GM18861 (cell line): ENCODE results near the gene CAMTA1.
"Not testable (repeated sequence)": the region's sequence is repeated elsewhere in the genome, so short reads cannot be mapped to it uniquely, and the experiment has no call there.

Experiments
- ATAC-seq: cut with Tn5 transposase; IDR thresholded peaks from one replicate; pipeline ENCODE4 v1.9.1; 2021; ENCODE audit not compliant: unreplicated experiment

Gene CAMTA1

GRCh38 chr1:7760245-7760644 is 975.0 kb downstream of the CAMTA1 start:
- ATAC-seq, result no peak

- no peak for ATAC-seq
These were observed 975.8 kb downstream of the CAMTA1 start for GRCh38 chr1:7761103-7761502.

DNA sequence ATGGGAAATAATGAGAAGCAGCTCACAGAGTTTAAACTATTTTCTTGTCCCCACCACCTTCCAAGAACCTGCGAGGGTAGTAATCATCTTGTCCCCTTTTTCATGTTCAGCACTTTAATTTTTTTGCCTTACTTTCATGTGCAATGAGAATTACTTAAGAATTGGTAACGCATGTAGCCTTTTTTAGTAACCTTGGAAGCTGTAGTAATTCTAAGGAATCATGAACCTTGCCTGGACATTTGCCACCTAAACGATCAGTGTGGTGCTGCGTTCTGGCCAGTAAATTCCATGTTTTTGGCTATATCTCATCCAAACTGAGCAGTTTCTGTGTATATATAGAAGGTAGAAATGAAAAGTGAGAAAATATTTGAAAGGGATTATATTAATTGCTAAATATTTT is 981.9 kb downstream of the CAMTA1 start:
- no peak for ATAC-seq

DNA sequence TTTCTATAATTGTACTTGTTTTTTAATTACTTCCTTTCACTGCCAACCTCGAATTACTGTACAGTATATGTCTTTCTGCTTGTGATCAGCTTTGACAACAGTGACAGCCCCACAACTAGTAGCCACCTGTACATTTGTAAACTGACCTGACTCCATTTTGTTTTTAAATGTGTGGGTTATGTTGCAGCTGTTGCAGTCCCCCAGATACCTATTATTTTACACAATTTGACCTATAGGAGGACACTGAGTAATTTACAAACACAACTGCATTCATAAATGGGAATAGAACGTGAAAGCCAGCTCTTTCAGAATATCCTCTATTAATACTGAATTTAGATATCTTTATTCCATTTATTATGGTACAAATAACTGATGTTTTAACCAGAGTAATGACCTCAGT is 983.3 kb downstream of the CAMTA1 start:
- ATAC-seq, result no peak

DNA sequence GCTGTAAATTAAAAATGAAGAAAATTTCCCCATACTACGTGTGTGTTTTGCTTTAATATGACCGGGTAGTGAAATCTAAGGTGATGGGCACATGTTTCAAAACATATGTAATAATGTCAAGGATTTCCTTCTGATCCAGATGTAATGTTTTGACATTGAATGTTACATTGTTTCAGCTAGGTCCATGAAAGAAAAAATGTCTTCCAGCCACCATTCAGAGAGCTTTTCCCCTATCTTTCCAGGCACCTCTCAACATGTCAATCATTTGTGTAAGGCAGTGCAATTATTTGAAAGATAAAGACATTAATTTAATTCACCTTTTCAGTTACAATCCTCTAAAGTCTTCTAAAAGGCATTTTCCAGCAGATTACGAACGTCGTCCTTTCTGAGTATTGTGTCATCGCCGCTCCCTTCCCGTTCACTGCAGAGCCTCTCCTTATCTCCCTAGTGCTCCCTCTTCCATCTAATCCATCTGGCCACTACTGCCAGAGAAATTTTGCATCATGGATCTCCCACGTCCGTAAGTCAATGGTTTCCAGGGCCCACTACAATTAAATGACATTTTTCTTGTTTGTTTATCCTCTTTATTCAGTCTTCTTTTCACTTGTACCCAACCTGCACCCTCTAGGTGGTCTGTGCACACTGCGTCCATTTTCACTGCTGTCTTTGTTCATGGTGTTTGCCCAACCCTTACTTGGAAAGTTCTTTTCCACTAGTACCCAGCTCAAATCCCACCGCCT is 984.6 kb downstream of the CAMTA1 start:
- ATAC-seq, result no peak

DNA sequence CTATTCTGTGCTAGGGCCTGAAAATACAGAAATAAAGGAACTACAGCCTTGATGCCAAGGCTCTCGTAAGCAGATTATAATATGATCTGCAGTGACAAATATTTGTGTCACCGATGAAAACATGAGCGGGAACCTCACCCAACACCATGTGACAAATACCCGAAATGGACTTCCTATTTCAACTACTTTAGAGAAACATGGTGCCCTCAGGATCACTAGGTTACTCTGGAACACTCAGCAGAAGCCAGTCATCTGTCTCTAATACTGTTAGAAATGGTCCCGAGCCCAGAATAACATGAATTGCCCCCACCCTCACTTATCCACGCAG is 985.4 kb downstream of the CAMTA1 start:
- no peak for ATAC-seq

- peak; percentile 55 for ATAC-seq
These were observed 986.0 kb downstream of the CAMTA1 start, which contains the start of gene VAMP3 for GRCh38 chr1:7770997-7771822. Gene VAMP3 (plus strand): TSS chr1:7771296. CDS start chr1:7771384, 88 bp downstream.

- no peak for ATAC-seq
These were observed 986.6 kb downstream of the CAMTA1 start for GRCh38 chr1:7771823-7772299.

GRCh38 chr1:7777591-7777990 is 992.3 kb downstream of the CAMTA1 start:
- no peak for ATAC-seq

GRCh38 chr1:7778133-7778628 is 992.9 kb downstream of the CAMTA1 start:
- ATAC-seq, result no peak

- no peak for ATAC-seq
These were observed 995.7 kb downstream of the CAMTA1 start for GRCh38 chr1:7780976-7781375.

DNA sequence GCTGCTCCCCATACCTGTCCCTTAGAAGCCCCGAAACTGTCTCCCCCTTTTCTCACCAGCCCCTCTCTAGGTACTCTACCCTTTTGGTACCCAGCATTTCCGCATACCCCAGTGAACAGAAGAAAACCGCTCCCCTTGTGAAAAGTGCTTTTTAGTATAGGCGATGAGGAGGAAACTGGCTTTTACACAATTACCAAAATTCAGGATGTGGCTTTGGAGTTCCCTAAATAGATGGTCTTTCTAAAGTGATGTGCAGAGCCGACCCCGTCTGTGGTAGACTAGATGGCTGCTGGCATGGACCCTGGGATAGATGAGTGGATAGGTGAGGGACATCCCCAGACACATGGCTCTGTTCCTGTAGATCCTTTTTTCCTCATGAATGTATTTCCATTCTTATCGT is 996.2 kb downstream of the CAMTA1 start:
- ATAC-seq, result no peak

DNA sequence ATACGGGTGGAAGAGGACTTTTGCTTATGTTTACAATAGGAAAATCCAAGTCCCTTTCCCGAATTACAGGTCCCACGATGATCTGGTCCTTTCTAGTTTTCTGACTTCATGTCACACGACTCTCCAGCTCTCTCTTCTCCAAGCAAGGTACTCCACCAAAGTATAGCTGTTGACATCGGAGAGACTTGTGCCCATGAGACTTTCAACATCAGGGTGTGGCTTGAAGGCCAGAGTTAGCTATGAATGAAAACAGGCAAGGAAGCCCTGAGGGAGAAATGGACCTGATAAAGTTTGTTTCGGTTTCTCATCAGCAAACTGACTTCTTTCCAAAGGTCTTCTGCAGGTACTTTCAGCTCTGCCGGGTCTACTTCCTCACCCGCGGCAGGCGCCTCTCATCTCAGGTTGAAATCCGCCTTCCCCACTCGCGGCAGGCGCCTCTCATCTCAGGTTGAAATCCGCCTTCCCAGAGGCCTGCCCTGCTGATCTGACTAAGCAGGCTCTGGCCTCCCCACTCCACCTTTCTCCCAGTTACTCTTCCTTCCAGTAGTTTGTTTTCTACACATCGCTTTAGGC is 996.8 kb downstream of the CAMTA1 start:
- ATAC-seq, result no peak

GRCh38 chr1:7783178-7783711 is 998.0 kb downstream of the CAMTA1 start:
- no peak for ATAC-seq

DNA sequence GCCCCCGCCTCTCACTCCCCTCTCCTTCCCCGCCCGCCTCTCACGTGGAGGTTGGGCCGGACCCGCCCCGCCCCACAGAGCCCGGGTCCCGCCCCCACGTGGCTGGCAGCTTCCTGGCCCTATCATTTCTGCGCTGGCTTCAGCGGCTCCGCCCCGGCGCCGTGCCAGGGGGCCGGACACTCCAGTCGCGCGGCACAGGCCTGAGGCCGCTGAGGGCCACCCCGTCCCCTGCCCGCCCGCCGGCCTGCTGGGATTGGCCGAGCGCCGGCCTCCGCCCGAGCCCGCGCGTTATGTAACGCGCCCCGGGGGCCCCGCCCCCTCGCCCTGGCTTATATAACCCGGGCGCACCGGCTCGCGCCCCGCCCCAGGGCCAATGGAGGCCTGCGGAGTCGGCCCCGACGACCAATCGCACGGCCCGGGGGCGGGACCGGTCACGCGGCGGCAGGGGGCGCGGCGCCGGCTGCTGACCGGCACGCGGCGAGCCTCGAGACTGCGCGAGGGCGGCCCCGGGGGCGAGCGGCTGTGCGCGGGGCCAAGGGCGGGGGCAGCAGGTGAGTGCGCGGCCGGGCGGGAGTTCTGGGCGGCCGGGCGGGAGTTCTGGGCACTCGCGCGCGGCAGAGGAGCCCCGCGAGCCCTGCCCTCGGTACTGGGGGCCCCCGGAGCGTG is 998.7 kb downstream of the CAMTA1 start, which contains the start of gene PER3:
PER3 (plus strand) TSS at position 466 of the 666 bp plus-strand sequence. CDS start 587 bp downstream, outside the sequence.
- peak; percentile 82 for ATAC-seq

DNA sequence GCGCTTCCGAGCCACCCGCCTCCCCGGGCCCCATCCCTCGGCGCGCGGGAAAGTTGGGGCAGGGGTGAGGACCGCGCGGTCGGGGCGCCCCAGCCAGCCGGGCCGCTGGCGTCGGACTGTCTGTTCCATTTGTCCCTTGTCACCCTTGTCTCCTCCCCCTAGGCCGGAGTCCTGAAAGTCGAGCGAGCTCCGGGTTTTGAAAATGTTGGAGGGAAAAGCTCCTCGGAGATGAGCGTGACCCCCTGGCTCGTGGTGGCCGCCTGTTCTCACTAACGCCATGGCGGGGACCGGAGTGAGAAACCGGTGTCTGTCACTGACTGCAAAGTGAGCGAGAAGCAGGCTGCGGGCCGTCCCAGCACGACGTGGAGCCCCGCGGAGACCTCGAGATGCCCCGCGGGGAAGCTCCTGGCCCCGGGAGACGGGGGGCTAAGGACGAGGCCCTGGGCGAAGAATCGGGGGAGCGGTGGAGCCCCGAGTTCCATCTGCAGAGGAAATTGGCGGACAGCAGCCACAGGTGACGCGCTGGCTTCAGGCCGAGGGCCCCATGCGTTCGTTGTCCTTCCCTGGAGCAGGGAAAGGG is 999.3 kb downstream of the CAMTA1 start:
- ATAC-seq, result no peak

DNA sequence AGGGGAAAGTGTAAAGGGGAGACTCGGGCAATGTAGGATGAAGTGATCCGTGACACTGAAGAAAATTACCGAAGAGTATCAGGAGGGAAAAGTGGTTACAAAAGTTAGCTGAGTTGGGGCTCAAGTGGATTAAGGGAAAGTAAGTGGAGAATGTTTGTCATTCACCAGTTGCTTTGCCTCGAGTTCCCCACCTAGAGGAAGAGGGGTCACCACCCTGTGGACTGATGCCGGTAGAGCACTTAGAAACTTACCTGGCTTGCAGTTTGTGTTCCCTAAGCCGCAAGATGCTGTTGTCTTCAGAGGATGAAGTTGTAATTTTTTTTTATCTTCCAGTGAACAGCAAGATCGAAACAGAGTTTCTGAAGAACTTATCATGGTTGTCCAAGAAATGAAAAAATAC is 999.9 kb downstream of the CAMTA1 start:
- ATAC-seq, result no peak

DNA sequence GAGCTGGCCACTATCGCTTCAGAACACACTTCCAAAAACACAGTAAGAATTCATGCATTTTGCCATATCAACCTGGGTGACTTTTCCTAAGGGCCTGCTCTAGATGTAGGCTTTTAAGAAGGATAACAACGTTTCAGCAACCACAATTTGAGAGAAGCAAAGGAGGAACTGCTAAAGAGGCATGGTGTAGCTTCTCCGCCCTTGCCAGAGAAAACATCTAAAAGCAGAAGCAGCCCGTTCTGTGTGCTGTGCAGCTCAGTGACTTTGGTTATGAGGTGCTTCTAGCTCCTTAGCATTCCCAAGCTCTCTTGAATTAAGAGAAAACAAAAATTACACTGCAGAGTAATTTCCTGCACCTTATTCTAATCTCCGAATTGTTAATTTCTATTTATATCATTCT is 1001.5 kb downstream of the CAMTA1 start:
- no peak for ATAC-seq

GRCh38 chr1:7789828-7790227 is 1004.6 kb downstream of the CAMTA1 start:
- no peak for ATAC-seq

DNA sequence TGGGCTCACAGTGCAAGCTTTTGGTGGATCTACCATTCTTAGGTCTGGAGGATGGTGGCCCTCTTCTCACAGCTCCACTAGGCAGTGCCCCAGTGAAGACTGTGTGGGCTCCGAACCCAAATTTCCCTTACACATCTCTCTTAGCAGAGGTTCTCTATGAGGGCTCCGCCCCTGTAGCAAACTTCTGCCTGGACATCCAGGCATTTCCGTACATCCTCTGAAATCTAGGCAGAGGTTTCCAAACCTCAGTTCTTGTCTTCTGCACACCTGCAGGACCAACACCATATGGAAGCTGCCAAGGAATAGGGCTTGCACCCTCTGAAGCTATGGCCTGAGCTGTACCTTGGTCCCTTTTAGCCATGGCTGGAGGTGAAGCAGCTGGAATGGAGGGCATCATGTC is 1005.8 kb downstream of the CAMTA1 start:
- ATAC-seq, result not testable (repeated sequence)
